SK-N-SH treated with all-trans-retinoic acid at 6 μM for 48 hours (cell line): ENCODE data around the gene CCKAR.

ENCODE experiments used
- ATAC-seq: fragments of 200-7000 bp; cut with Tn5 transposase; 3 replicates; pipeline ENCODE4 v1.9.1; 2020; ENCODE audit warnings: mild to moderate bottlenecking, moderate library complexity
- ARNTL ChIP-seq: fragments of 450-650 bp; formaldehyde crosslinking; IDR thresholded peaks from 2 replicates; pipeline ENCODE4 v1.5.0; 2020; ENCODE audit warnings: low read depth, mild to moderate bottlenecking, moderate library complexity, borderline replicate concordance
- BACH2 ChIP-seq: fragments of 250-450 bp; sonication (Bioruptor Pico); IDR thresholded peaks from 2 replicates; pipeline ENCODE4 v1.9.0; 2021; ENCODE audit warnings: mild to moderate bottlenecking, borderline replicate concordance
- CREB5 ChIP-seq: fragments of 250-450 bp; sonication (Bioruptor Pico); IDR thresholded peaks from 2 replicates; pipeline ENCODE4 v1.5.1; 2020; ENCODE audit warnings: low read depth, mild to moderate bottlenecking, moderate library complexity
- CSDC2 ChIP-seq: fragments of 250-450 bp; sonication (Bioruptor Pico); IDR thresholded peaks from 2 replicates; pipeline ENCODE4 v1.5.0; 2020; ENCODE audit warnings: mild to moderate bottlenecking, moderate library complexity
- CSRNP3 ChIP-seq: fragments of 250-450 bp; sonication (Bioruptor Pico); IDR thresholded peaks from 2 replicates; pipeline ENCODE4 v1.5.1; 2021; ENCODE audit warnings: mild to moderate bottlenecking, moderate library complexity
- GLIS3 ChIP-seq: fragments of 250-450 bp; sonication (Bioruptor Pico); IDR thresholded peaks from 2 replicates; pipeline ENCODE4 v1.5.0; 2020; ENCODE audit warnings: mild to moderate bottlenecking, moderate library complexity
- ISL1 ChIP-seq: fragments of 250-450 bp; sonication (Bioruptor Pico); IDR thresholded peaks from 2 replicates; pipeline ENCODE4 v2.1.2; 2022; ENCODE audit warnings: mild to moderate bottlenecking, moderate library complexity
- OSR1 ChIP-seq: fragments of 250-450 bp; sonication (Bioruptor Pico); IDR thresholded peaks from 2 replicates; pipeline ENCODE4 v1.8.0; 2022; ENCODE audit warnings: moderate library complexity, mild to moderate bottlenecking, inconsistent platforms
- POU6F1 ChIP-seq: fragments of 250-450 bp; sonication (Bioruptor Pico); IDR thresholded peaks from 2 replicates; pipeline ENCODE4 v1.8.0; 2021; ENCODE audit warnings: low read depth, mild to moderate bottlenecking, moderate library complexity, borderline replicate concordance
- RARB ChIP-seq: fragments of 250-450 bp; sonication (Bioruptor Pico); IDR thresholded peaks from 2 replicates; pipeline ENCODE4 v1.8.0; 2021; ENCODE audit warnings: mild to moderate bottlenecking, moderate library complexity
- SNAI2 ChIP-seq: fragments of 250-450 bp; sonication (Bioruptor Pico); IDR thresholded peaks from 2 replicates; pipeline ENCODE4 v1.5.0; 2020; ENCODE audit warnings: mild to moderate bottlenecking, moderate library complexity
- TCF4 ChIP-seq: fragments of 250-450 bp; sonication (Bioruptor Pico); IDR thresholded peaks from 2 replicates; pipeline ENCODE4 v1.8.0; 2021; ENCODE audit warnings: mild to moderate bottlenecking, moderate library complexity, borderline replicate concordance
- TOX ChIP-seq: fragments of 250-450 bp; sonication (Bioruptor Pico); IDR thresholded peaks from 2 replicates; pipeline ENCODE4 v1.8.0; 2021; ENCODE audit warnings: mild to moderate bottlenecking, moderate library complexity, borderline replicate concordance
- TSHZ2 ChIP-seq: fragments of 250-450 bp; sonication (Bioruptor Pico); IDR thresholded peaks from 2 replicates; pipeline ENCODE4 v1.5.0; 2020; ENCODE audit warnings: mild to moderate bottlenecking, moderate library complexity
- ZC3H10 ChIP-seq: fragments of 250-450 bp; sonication (Bioruptor Pico); IDR thresholded peaks from 2 replicates; pipeline ENCODE4 v1.5.1; 2021; ENCODE audit warnings: mild to moderate bottlenecking, moderate library complexity
- ZFP3 ChIP-seq: fragments of 250-450 bp; sonication (Bioruptor Pico); IDR thresholded peaks from 2 replicates; pipeline ENCODE4 v1.5.0; 2020; ENCODE audit warnings: mild to moderate bottlenecking, moderate library complexity
- ZFP30 ChIP-seq: fragments of 450-650 bp; formaldehyde crosslinking; IDR thresholded peaks from 2 replicates; pipeline ENCODE4 v1.5.0; 2022; ENCODE audit warnings: mild to moderate bottlenecking, moderate library complexity
- ZNF565 ChIP-seq: fragments of 450-650 bp; formaldehyde crosslinking; conservative IDR thresholded peaks from 2 replicates; pipeline ENCODE4 v1.5.0; 2020; ENCODE audit warnings: low read depth, mild to moderate bottlenecking, moderate library complexity
- ZNF8 ChIP-seq: fragments of 450-650 bp; formaldehyde crosslinking; IDR thresholded peaks from 2 replicates; pipeline ENCODE4 v1.5.0; 2020; ENCODE audit warnings: mild to moderate bottlenecking, moderate library complexity
- TF ChIP-seq, protein P1 (sequence below): fragments of 250-450 bp; sonication (Bioruptor Pico); IDR thresholded peaks from 2 replicates; pipeline ENCODE4 v1.8.0; 2020; ENCODE audit warnings: mild to moderate bottlenecking, moderate library complexity, borderline replicate concordance

CCKAR gene

DNA sequence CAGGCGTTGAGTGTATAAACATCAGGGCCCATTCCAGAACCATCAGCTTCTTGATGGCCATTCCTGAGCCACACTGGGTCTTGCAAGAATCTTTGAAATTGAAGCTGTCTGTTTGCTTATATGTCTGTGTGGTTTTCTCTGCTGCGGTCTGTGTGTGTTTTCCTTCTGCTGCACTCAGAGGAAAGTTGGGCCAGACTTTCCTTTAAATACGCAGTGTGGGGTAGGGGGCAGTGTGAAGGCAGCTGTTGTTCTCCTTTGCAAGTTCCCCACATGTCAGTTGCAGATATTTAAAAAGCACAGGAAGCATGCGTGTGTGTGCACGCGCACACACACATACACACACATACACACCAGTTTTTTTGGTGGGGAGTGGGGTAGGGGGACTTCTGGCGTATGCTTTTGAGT, 32.1 kb downstream of the CCKAR start:
- no peak for ATAC-seq
- TF ChIP-seq ZFP3 (CRISPR knock-in tag) (no peak), GLIS3 (CRISPR knock-in tag) (no peak), TSHZ2 (no peak), ZNF8 (CRISPR knock-in tag) (no peak), ZC3H10 (no peak), BACH2 (CRISPR knock-in tag) (no peak), CSDC2 (CRISPR knock-in tag) (no peak)

GRCh38 chr4:26457412-26457811, 32.9 kb downstream of the CCKAR start:
- no peak for ATAC-seq

More at GRCh38 chr4:26457412-26457811, 32.9 kb downstream of the CCKAR start:
- no peak for TF ChIP-seq RARB
- TF ChIP-seq CREB5 (CRISPR knock-in tag), result no peak
- no peak for TF ChIP-seq ZFP30 (CRISPR knock-in tag)
- TF ChIP-seq OSR1 (CRISPR knock-in tag), result no peak
- TF ChIP-seq ZC3H10, result no peak
- no peak for TF ChIP-seq ZNF565 (CRISPR knock-in tag)
- TF ChIP-seq CSRNP3 (CRISPR knock-in tag), result no peak
- no peak for TF ChIP-seq SNAI2 (CRISPR knock-in tag)
- no peak for TF ChIP-seq TCF4
- no peak for TF ChIP-seq TOX (CRISPR knock-in tag)
- no peak for TF ChIP-seq TSHZ2
- TF ChIP-seq, protein P1, sequence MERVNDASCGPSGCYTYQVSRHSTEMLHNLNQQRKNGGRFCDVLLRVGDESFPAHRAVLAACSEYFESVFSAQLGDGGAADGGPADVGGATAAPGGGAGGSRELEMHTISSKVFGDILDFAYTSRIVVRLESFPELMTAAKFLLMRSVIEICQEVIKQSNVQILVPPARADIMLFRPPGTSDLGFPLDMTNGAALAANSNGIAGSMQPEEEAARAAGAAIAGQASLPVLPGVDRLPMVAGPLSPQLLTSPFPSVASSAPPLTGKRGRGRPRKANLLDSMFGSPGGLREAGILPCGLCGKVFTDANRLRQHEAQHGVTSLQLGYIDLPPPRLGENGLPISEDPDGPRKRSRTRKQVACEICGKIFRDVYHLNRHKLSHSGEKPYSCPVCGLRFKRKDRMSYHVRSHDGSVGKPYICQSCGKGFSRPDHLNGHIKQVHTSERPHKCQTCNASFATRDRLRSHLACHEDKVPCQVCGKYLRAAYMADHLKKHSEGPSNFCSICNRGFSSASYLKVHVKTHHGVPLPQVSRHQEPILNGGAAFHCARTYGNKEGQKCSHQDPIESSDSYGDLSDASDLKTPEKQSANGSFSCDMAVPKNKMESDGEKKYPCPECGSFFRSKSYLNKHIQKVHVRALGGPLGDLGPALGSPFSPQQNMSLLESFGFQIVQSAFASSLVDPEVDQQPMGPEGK, result no peak
- no peak for TF ChIP-seq POU6F1 (CRISPR knock-in tag)
- no peak for TF ChIP-seq ZNF8 (CRISPR knock-in tag)
- TF ChIP-seq ARNTL (CRISPR knock-in tag), result no peak
- no peak for TF ChIP-seq CSDC2 (CRISPR knock-in tag)
- TF ChIP-seq ZFP3 (CRISPR knock-in tag), result no peak
- no peak for TF ChIP-seq ISL1 (CRISPR knock-in tag)
